Glutamatergic neuron (in vitro differentiated cells): ENCODE results near the gene AP3B2. TPM values are rescaled to one million over a fixed set of nuclear protein-coding genes. Genes with fewer than 3 reads are reported as not detected.
A peak's percentile ranks its signal among the peaks of the same experiment; 100 is the strongest.

Source experiments
- DNase-seq: peaks from one replicate; pipeline ENCODE4 v3.0.0; 2022
- H3K27ac Mint-ChIP-seq: one replicate; pipeline ENCODE4 v1.8.0; 2020; ENCODE audit warnings: mild to moderate bottlenecking, mixed read lengths, inconsistent platforms; ENCODE audit not compliant: unreplicated experiment
- H3K27me3 Mint-ChIP-seq: one replicate; pipeline ENCODE4 v1.8.0; 2020; ENCODE audit warnings: mild to moderate bottlenecking, moderate library complexity, mixed read lengths, inconsistent platforms; ENCODE audit not compliant: unreplicated experiment
- H3K36me3 Mint-ChIP-seq: one replicate; pipeline ENCODE4 v1.8.0; 2020; ENCODE audit warnings: mild to moderate bottlenecking, mixed read lengths, inconsistent platforms; ENCODE audit not compliant: unreplicated experiment
- H3K4me1 Mint-ChIP-seq: one replicate; pipeline ENCODE4 v1.8.0; 2020; ENCODE audit warnings: mild to moderate bottlenecking, low read depth, mixed read lengths, inconsistent platforms; ENCODE audit not compliant: unreplicated experiment
- H3K4me3 Mint-ChIP-seq: one replicate; pipeline ENCODE4 v1.8.0; 2020; ENCODE audit warnings: mild to moderate bottlenecking, mixed read lengths, inconsistent platforms; ENCODE audit not compliant: unreplicated experiment
- H3K9me3 Mint-ChIP-seq: one replicate; pipeline ENCODE4 v1.8.0; 2020; ENCODE audit warnings: mild to moderate bottlenecking, moderate library complexity, mixed read lengths, inconsistent platforms; ENCODE audit not compliant: unreplicated experiment
- CTCF ChIP-seq: fragments of 200-600 bp; sonication (generic); IDR thresholded peaks from one replicate; pipeline ENCODE4 v1.5.0; 2021; ENCODE audit not compliant: partially characterized antibody, unreplicated experiment
- total RNA-seq: library from RNA; stranded (reverse); fragmentation: NEBNext Ultra II Directional; extraction: Animal tissue kit (Norgen Biotek cat#: 25700); gene quantifications from one replicate; pipeline ENCODE4 v1.2.1, GENCODE V29; 2021; ENCODE audit not compliant: unreplicated experiment

AP3B2 gene
- total RNA-seq, 1 donor from 2014 or later, result 218 TPM

- no peak for TF ChIP-seq CTCF
- Mint-ChIP-seq H3K27ac (peak overlapping the region; percentile 84), H3K36me3 (peaks cover 4% of the 10 kb centered on the region), H3K4me3 (peak overlapping the region; percentile 85), H3K27me3 (peaks cover 2% of the 10 kb centered on the region), H3K4me1 (peaks cover 6% of the 10 kb centered on the region), H3K9me3 (peaks cover 7% of the 10 kb centered on the region)
- no peak for DNase-seq
Observed at GRCh38 chr15:82681371-82681770, 28.3 kb downstream of the AP3B2 start.

DNA sequence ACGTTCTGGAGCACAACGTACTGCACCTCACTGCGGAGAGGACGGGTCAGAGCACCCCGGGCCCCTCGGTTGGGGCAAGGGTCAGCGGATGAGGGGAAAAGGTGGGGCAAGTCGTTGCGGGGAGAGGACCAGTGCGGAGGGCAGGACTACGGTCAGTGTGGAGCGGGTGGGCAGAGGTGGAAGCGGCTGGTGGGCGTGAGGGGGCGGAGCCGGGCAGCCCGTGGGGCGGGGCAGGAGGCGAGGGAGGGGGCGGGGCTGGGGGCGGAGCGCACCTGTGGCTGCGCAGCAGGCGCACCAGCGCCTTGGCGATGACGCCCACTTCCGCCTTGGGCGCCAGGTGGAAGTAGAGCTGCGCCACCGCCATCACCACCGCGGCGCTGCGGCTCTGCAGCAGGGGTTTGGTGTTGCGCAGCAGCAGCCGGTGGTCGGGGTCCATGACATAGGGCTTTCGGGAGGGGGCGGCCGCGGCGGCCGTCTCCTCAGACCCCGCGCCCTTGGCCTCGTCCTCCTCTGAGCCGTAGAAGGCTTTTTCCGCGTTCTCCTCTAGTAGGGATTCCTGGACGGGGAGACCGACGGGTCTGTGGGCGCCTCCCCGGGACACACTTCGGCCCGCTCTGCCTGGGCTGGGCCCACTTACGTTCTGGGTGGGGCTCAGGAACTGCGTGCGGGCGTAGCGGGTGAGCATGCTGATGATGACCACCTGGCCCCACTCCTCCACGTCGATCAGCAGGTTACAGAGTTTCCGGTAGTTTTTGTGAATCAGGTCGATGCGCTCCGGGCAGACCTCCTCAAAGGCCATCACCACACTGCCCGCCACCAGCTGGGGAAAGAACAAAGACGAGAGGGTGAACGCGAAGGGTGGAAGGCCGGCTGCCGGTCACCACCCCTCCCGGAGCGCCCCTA, 29.2 kb downstream of the AP3B2 start:
- Mint-ChIP-seq H3K4me3 (peak overlapping the region; percentile 85), H3K9me3 (peaks cover 7% of the 10 kb centered on the region), H3K4me1 (peaks cover 6% of the 10 kb centered on the region), H3K36me3 (peaks cover 4% of the 10 kb centered on the region), H3K27ac (peak overlapping the region; percentile 84), H3K27me3 (peaks cover 2% of the 10 kb centered on the region)
- peak; percentile 83 for DNase-seq
- TF ChIP-seq CTCF, result no peak

- peak overlapping the region; percentile 65 for H3K4me3 Mint-ChIP-seq
- H3K27me3 Mint-ChIP-seq, result peaks cover 2% of the 10 kb centered on the region
- peaks cover 4% of the 10 kb centered on the region for H3K36me3 Mint-ChIP-seq
- H3K9me3 Mint-ChIP-seq, result peaks cover 7% of the 10 kb centered on the region
- TF ChIP-seq CTCF, result no peak
- H3K27ac Mint-ChIP-seq, result no peak overlapping the region
- H3K4me1 Mint-ChIP-seq, result peaks cover 6% of the 10 kb centered on the region
- no peak for DNase-seq
Observed at GRCh38 chr15:82679626-82680199, 30.0 kb downstream of the AP3B2 start.

DNA sequence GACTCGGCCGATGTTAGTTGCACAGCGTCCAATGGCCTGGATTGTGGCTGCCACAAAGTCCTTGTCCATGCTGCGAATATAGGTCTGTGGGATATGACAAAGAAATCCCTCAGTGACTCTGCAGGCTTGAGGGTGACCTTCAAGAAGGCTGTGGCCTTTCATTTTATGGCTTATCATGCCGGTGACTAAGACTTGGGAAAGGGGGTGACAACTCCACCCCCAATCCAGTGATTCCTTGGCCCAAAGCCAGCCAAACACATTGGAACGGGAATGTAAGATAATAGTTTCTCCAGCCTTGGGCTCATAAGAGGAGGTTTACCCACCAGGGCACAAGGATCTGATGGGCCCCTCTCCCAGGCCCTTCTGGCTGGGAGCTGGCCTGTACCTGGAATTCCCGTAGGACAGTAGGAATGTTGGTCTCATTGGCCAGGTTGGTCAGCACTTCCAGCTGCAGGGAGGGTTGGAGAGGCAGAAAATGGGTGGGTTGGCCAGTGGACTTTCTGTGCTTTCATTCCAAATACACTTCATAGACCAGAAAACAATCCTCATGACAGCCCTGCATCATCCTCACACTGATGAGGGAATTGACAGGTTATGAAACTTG, 31.9 kb downstream of the AP3B2 start:
- TF ChIP-seq CTCF, result no peak
- DNase-seq, result no peak
- H3K9me3 Mint-ChIP-seq, result peaks cover 7% of the 10 kb centered on the region
- peaks cover 6% of the 10 kb centered on the region for H3K4me1 Mint-ChIP-seq
- H3K27me3 Mint-ChIP-seq, result peaks cover 2% of the 10 kb centered on the region
- no peak overlapping the region for H3K4me3 Mint-ChIP-seq
- no peak overlapping the region for H3K27ac Mint-ChIP-seq
- peaks cover 4% of the 10 kb centered on the region for H3K36me3 Mint-ChIP-seq

- Mint-ChIP-seq H3K27me3 (peaks cover 2% of the 10 kb centered on the region), H3K36me3 (peaks cover 10% of the 10 kb centered on the region), H3K4me3 (no peak overlapping the region), H3K9me3 (peaks cover 6% of the 10 kb centered on the region), H3K27ac (no peak overlapping the region), H3K4me1 (no peaks in the 10 kb centered on the region)
- DNase-seq, result no peak
- TF ChIP-seq CTCF, result no peak
Observed at GRCh38 chr15:82674873-82675272, 34.8 kb downstream of the AP3B2 start.
